Heart right ventricle (tissue), 16 donors: ENCODE measurements around the gene TMEM123. TPM values are rescaled to one million over a fixed set of nuclear protein-coding genes. Genes with fewer than 3 reads are reported as not detected.

Source experiments
- ATAC-seq, 8 donors: fragments of 200-7000 bp; cut with Tn5 transposase; one replicate each; pipeline ENCODE4 v1.9.1; 2020; ENCODE audit warnings: mild to moderate bottlenecking in 8 of 8, moderate library complexity in 8 of 8, moderate number of reproducible peaks in 1 of 8
- DNase-seq, 2 donors: peaks; one replicate each; pipeline ENCODE4 v3.0.0-alpha.2; 2020
- H3K27ac ChIP-seq, 10 donors: fragments of 200-600 bp; sonication (generic) in 2 of 10; one replicate each; pipeline versions ENCODE4 v1.5.0 to v1.8.0; 2020 to 2022; ENCODE audit warnings: mild to moderate bottlenecking in 3 of 10
- H3K27me3 ChIP-seq, 7 donors: fragments of 200-600 bp; one replicate each; pipeline ENCODE4 v1.8.0; 2021 to 2022; ENCODE audit warnings: mild to moderate bottlenecking in 2 of 7
- H3K36me3 ChIP-seq, 9 donors: fragments of 200-600 bp; sonication (generic) in 1 of 9; one replicate each; pipeline versions ENCODE4 v1.5.0 to v1.8.0; 2020 to 2022; ENCODE audit warnings: mild to moderate bottlenecking in 2 of 9
- H3K4me1 ChIP-seq, 9 donors: fragments of 200-600 bp; sonication (generic) in 1 of 9; one replicate each; pipeline versions ENCODE4 v1.5.0 to v1.8.0; 2020 to 2022; ENCODE audit warnings: mild to moderate bottlenecking in 4 of 9
- H3K4me3 ChIP-seq, 10 donors: fragments of 200-600 bp; sonication (generic) in 2 of 10; one replicate each; pipeline versions ENCODE4 v1.5.0 to v1.8.0; 2020 to 2022; ENCODE audit warnings: mild to moderate bottlenecking in 7 of 10, moderate library complexity in 2 of 10
- H3K9me3 ChIP-seq, 11 donors: fragments of 200-600 bp in 10 of 11; sonication (generic) in 2 of 11; one replicate each; pipeline versions ENCODE4 v1.5.0 to v1.8.0; 2013 to 2022; ENCODE audit warnings: mild to moderate bottlenecking in 2 of 11, control low read depth in 1 of 11, moderate library complexity in 1 of 11
- WGBS, 2 donors: extraction: QIAGEN DNeasy Blood & Tissue Kit; methylation state at CpG; one replicate each; pipeline ENCODE4 v1.1.7; 2013; ENCODE audit warnings: inconsistent platforms in 1 of 2; 5-methylcytosine and 5-hydroxymethylcytosine counted together
- intact Hi-C, 10 donors: fragments of 100-400 bp; cut with DNase I; formaldehyde crosslinking; loops; one replicate each; pipeline versions ENCODE4 v1.11.1 to v1.14.2; 2022
- polyA plus RNA-seq, 2 donors: library from polyadenylated mRNA; stranded (reverse); fragments of 200-250 nt; gene quantifications; one replicate each; pipeline ENCODE4 v1.2.3, GENCODE V29; 2013
- total RNA-seq, 10 donors: library from RNA; stranded (reverse); fragmentation: NEBNext Ultra II Directional in 3 of 10; extraction: Animal tissue kit (Norgen Biotek cat#: 25700) in 3 of 10; gene quantifications; one replicate each; pipeline versions ENCODE4 v1.2.1 to v1.2.4, GENCODE V29; 2021 to 2023
- TF ChIP-seq, protein P1 (sequence below), 9 donors: fragments of 200-600 bp; sonication (generic) in 2 of 9; IDR thresholded peaks; one replicate each; pipeline versions ENCODE4 v1.5.0 to v1.8.0; 2021 to 2022; ENCODE audit warnings: antibody characterized with exemption in 9 of 9, mild to moderate bottlenecking in 5 of 9, moderate library complexity in 1 of 9
- donor health status: Arrhythmogenic right ventricular cardiomyopathy.
- donor health status: ischemic (EF 13 %, LVEDD 7.1; RV severe dilation, severe dysfunction).
- donor health status: healthy with polysubstance abuse.
- donor health status: DM: no; HTN: yes; CAD: no.
- donor health status: DM: no; HTN: no; CAD: no.
- donor health status: ischemic (EF 25% LVEDD 6.9; RV normal size, moderate dysfunction).
- donor health status: ischemic (EF 25% LVEDD 5.7; RV mildly dilated, moderate dysfunction).
- donor health status: healthy.
- donor health status: DM: yes; HTN: yes; CAD: no.
- donor health status: Ischemic cardiomyopathy.
- donor health status: ischemic (EF 35%, LVEDD 5.7; RV mildly dilated, moderate dysfunction).
- donor health status: nonischemic (EF 11% LVEDD 7.7; RV severe dilation, severe dysfunction).
- donor health status: DM: yes; HTN: yes; CAD: no.
- donor health status: PGD.
- donor health status: ischemic (EF 29% LVEDD 5.4; RV normal size, mild dysfunction).
- donor health status: nonischemic (EF 23%, LVEDD 6.1; RV moderate dilation, normal function).

TMEM123 gene
- total and polyA plus RNA-seq, 12 donors = 18.7 to 98.7 (median 77.4) TPM

DNA sequence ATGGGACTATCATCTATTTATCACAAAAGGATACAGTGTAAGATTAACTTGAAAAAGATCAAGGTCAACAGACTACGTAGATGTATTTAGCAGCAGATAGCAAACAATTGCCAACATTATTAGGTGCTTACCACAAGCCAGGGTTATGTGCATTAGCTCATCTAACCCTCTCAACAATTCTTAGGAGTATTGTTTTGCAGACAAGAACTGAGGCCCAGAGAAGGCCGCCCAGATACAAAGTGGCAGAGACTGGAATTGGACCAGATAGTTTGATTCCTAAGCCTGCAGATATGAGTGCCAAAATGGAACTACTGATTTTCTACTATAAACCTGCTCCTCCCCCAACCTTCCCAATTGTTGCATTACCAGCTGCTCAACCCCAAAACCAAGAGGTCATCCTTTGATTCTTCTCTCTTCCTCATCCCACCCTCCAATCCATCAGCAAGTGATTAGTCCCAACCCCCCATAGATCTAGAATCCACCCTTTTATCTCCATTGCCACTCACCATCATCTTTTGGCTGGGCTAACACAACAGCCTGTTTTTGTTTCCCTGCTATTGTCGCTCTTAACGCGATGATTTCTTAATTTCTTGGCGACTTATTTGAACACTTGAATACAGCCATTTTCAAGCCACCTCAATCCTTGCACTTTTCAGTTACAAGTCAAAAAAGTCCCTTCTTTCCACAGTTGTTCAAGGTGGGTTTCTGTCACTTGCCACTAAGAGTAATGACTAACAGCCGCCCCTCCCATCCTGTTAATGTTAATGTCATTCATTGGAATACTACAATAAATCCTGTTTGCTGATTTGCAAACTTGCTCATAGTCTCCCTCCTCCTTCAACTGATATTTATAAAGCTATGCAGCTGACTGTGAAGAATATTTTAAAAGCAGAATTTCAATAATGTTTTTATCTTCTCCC lies 2.7 kb downstream of the TMEM123 start:
- intact Hi-C loops = loop anchor here in 5 of 10 donors (5.0 to 10.0 kb wide), 5 partner anchors 53 to 103 kb away; partner anchors contain the start of gene BIRC2 (in 1 of the 5)
- Histone ChIP-seq H3K4me3 (no peak overlapping the region), H3K27ac (peak overlapping the region in 1 of 10 donors; percentile 7)

DNA sequence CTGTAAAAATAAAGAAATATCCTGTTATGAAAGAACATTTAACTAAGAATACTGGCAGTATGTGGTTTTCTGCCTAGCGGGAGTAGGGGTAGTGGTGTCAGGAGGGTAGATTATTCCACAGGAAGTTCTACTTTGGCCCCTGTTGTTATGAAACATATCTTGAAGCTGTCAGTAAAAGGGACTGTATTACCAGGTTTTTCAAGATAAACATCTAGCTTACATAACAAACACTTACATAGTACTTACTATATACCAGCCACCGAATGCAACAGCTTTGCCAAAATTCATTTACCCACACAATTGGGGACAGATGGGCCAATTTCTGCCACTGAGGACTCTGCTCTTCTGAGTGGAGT lies 3.7 kb downstream of the TMEM123 start:
- no peak overlapping the region for H3K4me3 ChIP-seq
- H3K9me3 ChIP-seq = peaks cover 0 to 9% (median 0%) of the 10 kb centered on the region in 11 donors
- no peak for DNase-seq
- intact Hi-C loops = no loop called here
- H3K27ac ChIP-seq = peak overlapping the region in 1 of 10 donors; percentile 29
- ATAC-seq = no peak
- WGBS, 2 donors = 80 to 90% methylated on average over 2 of the region's 2 CpGs
- peaks cover 0 to 45% (median 4%) of the 10 kb centered on the region in 9 donors for H3K36me3 ChIP-seq
- no peaks in the 10 kb centered on the region for H3K27me3 ChIP-seq
- TF ChIP-seq, protein P1, sequence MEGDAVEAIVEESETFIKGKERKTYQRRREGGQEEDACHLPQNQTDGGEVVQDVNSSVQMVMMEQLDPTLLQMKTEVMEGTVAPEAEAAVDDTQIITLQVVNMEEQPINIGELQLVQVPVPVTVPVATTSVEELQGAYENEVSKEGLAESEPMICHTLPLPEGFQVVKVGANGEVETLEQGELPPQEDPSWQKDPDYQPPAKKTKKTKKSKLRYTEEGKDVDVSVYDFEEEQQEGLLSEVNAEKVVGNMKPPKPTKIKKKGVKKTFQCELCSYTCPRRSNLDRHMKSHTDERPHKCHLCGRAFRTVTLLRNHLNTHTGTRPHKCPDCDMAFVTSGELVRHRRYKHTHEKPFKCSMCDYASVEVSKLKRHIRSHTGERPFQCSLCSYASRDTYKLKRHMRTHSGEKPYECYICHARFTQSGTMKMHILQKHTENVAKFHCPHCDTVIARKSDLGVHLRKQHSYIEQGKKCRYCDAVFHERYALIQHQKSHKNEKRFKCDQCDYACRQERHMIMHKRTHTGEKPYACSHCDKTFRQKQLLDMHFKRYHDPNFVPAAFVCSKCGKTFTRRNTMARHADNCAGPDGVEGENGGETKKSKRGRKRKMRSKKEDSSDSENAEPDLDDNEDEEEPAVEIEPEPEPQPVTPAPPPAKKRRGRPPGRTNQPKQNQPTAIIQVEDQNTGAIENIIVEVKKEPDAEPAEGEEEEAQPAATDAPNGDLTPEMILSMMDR (IDR thresholded peaks at IDR 0.05) = no peak
- H3K4me1 ChIP-seq = peaks cover 0 to 62% (median 30%) of the 10 kb centered on the region in 9 donors

More for the DNA sequence above, 2.7 kb downstream of the TMEM123 start:
- Histone ChIP-seq H3K36me3 (peaks cover 0 to 39% (median 4%) of the 10 kb centered on the region in 9 donors), H3K27me3 (no peaks in the 10 kb centered on the region), H3K4me1 (peaks cover 0 to 62% (median 30%) of the 10 kb centered on the region in 9 donors), H3K9me3 (peaks cover 0 to under 1% (median 0%) of the 10 kb centered on the region in 11 donors)
- DNase-seq (no peak), ATAC-seq (no peak)
- WGBS, 2 donors = 75 to 76% methylated on average over 7 of the region's 7 CpGs
- TF ChIP-seq, protein P1 (IDR thresholded peaks at IDR 0.05) = no peak

DNA sequence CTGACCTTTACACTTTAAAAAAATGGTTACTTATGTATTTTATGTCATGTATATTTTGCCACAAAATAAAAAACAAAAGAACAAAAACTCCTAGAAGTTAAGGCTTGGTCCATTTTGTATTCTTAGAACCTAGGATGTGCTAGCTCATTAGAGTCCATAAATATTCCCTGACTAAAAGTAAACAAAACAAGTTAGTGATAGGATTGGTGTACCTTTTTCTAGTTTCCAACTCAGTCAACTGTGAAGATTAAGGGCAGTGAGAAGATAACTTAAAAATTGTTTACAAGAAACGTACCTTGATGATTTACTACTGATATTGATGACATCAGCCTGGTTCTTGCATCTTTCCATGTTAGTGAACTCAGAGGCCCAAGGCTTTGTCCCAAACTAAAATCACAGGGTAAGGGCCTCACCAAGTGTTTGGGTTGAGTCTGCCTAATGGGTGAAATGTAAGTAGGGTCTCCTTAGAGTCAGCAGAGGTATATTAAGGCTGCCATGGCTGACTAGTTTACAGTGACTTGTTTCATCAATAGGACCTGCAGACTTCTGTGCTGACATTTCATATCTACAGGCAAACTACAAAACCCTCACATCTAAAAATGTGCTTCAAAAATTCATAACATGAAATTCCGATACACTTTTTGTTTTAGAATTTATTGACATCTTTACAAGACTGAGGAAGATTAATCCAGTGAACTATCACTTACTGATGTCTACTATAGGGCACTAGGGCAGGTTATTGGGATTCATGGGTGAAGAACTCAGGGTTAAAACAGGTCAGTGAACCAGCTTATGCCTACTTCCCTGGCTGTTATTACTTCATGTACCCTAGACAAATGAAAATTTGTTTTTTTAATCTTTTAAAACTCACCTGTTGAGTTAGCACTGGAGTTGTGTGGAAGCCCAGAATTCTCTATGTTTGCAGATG lies 4.4 kb downstream of the TMEM123 start:
- Histone ChIP-seq H3K4me1 (peaks cover 0 to 56% (median 26%) of the 10 kb centered on the region in 9 donors), H3K27ac (peak overlapping the region in 1 of 10 donors; percentile 45), H3K27me3 (no peaks in the 10 kb centered on the region), H3K36me3 (peaks cover 0 to 45% (median 4%) of the 10 kb centered on the region in 9 donors), H3K9me3 (peaks cover 0 to 9% (median 0%) of the 10 kb centered on the region in 11 donors), H3K4me3 (no peak overlapping the region)
- no peak for ATAC-seq
- intact Hi-C loops = no loop called here
- no peak for DNase-seq
- WGBS, 2 donors = 92 to 95% methylated on average over 2 of the region's 2 CpGs
- TF ChIP-seq, protein P1 (IDR thresholded peaks at IDR 0.05) = no peak

DNA sequence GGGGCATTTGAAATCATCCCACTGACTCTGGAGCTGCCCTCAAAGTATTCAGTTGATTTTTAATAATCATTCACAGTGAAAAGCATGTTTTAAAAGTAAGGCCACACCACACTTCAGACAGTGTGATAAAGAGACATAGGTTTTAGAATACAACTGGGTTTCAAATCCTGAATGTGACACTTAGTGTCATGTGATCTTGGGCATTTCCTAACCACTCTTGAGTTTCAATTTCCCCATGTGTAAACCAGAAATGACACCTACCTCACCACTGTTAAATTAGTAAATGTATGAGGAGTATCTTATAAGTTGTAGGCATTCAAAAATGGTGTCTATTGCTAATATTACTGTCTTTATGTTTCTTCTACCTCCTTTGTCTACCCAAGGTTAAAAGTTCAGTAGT lies 5.4 kb downstream of the TMEM123 start:
- intact Hi-C loops = no loop called here
- Histone ChIP-seq H3K4me1 (peaks cover 0 to 53% (median 24%) of the 10 kb centered on the region in 9 donors), H3K36me3 (peaks cover 0 to 45% (median 4%) of the 10 kb centered on the region in 9 donors), H3K9me3 (peaks cover 0 to 9% (median 0%) of the 10 kb centered on the region in 11 donors), H3K27ac (peak overlapping the region in 1 of 10 donors; percentile 45), H3K27me3 (no peaks in the 10 kb centered on the region), H3K4me3 (no peak overlapping the region)
- ATAC-seq = no peak
- DNase-seq = no peak
- TF ChIP-seq, protein P1 (IDR thresholded peaks at IDR 0.05) = no peak
